Adrenal gland (tissue), 5 donors: ENCODE data around the gene TAF6.

Experiments
- CTCF ChIP-seq, 6 experiments: fragments of 450-650 bp in 4 of 6; fragments of 200-600 bp in 2 of 6; sonication (generic) in 1 of 6; IDR thresholded peaks; 1 replicate in 5 of 6; 2 replicates in 1 of 6; pipeline versions ENCODE4 v1.5.1 to v1.8.0; 2016 to 2021; ENCODE audit warnings: antibody characterized with exemption in 6 of 6, mild to moderate bottlenecking in 2 of 6, moderate library complexity in 1 of 6
- POLR2A ChIP-seq, 2 donors: fragments of 450-650 bp; IDR thresholded peaks; one replicate each; pipeline ENCODE4 v1.6.1; 2017; ENCODE audit warnings: antibody characterized with exemption in 2 of 2, mild to moderate bottlenecking in 2 of 2, moderate library complexity in 1 of 2
- donor health status: DM: no; HTN: no; CAD: no.

GRCh38 chr7:100157334-100158228 is 38.4 kb upstream of the TAF6 start:
- TF ChIP-seq CTCF (IDR thresholded peaks at IDR 0.05): peak in 1 of 6 experiments; percentile 7
- no peak for TF ChIP-seq POLR2A (IDR thresholded peaks at IDR 0.05)
